H1 (cell line): ENCODE measurements around the gene RASEF. TPM values are rescaled to one million over a fixed set of nuclear protein-coding genes. Genes with fewer than 3 reads are reported as not detected.

ENCODE experiments used
- CTCF ChIA-PET: fragments of 300-600 bp; sonication (Branson Sonifier 250); formaldehyde crosslinking; loops from one replicate; lab custom pipeline; 2021; ENCODE audit not compliant: partially characterized antibody; lab: Charles Lee
- POLR2A ChIA-PET: fragments of 300-600 bp; sonication (Branson Sonifier 250); formaldehyde crosslinking; loops from one replicate; lab custom pipeline; 2021; ENCODE audit warnings: inconsistent platforms; ENCODE audit not compliant: partially characterized antibody; lab: Charles Lee
- DNase-seq, 2 experiments: peaks; one replicate each; pipeline versions ENCODE4 v3.0.0 to v3.0.0-alpha.2; 2010 to 2022; ENCODE audit warnings: low spot score in 2 of 2, low read depth in 1 of 2, mixed read lengths in 1 of 2
- FAIRE-seq: peaks from 2 replicates; lab custom pipeline; 2011; peaks lifted over from hg19 to GRCh38; lab: Jason Lieb, UNC
- H2AFZ ChIP-seq: 2 replicates; pipeline ENCODE4 v1.8.1; 2012; ENCODE audit warnings: low read length, inconsistent platforms
- H2AK5ac ChIP-seq: 2 replicates; pipeline ENCODE4 v1.6.1; 2013; ENCODE audit warnings: low read depth, low read length
- H2BK120ac ChIP-seq: replicated peaks from 2 replicates; pipeline ENCODE3; 2013; ENCODE audit warnings: low read depth, low read length, inconsistent platforms
- H2BK12ac ChIP-seq: 2 replicates; pipeline ENCODE4 v1.6.1; 2013; ENCODE audit warnings: low read depth, low read length
- H2BK15ac ChIP-seq: 2 replicates; pipeline ENCODE4 v1.6.1; 2013; ENCODE audit warnings: low read length
- H2BK20ac ChIP-seq: 2 replicates; pipeline ENCODE4 v1.6.1; 2013; ENCODE audit warnings: low read length
- H2BK5ac ChIP-seq: 2 replicates; pipeline ENCODE4 v1.6.1; 2013; ENCODE audit warnings: low read depth, low read length
- H3K14ac ChIP-seq: 2 replicates; pipeline ENCODE4 v1.6.1; 2013; ENCODE audit warnings: inconsistent platforms; ENCODE audit not compliant: insufficient read length
- H3K18ac ChIP-seq: 2 replicates; pipeline ENCODE4 v1.6.1; 2013; ENCODE audit warnings: low read length; ENCODE audit errors: extremely low read depth
- H3K23ac ChIP-seq: 2 replicates; pipeline ENCODE4 v1.6.1; 2013; ENCODE audit warnings: inconsistent platforms; ENCODE audit not compliant: insufficient read length
- H3K23me2 ChIP-seq: 2 replicates; pipeline ENCODE4 v1.6.1; 2013; ENCODE audit warnings: low read depth, low read length
- H3K27ac ChIP-seq: 2 replicates; pipeline ENCODE4 v1.6.1; 2011; ENCODE audit warnings: low read depth, low read length, inconsistent platforms
- H3K27me3 ChIP-seq, 4 experiments: replicated peaks in 1 of 4; 1 replicate in 1 of 4; 2 replicates in 3 of 4; pipeline versions ENCODE4 v1.6.1 to v1.8.1; 2011 to 2013; ENCODE audit warnings: low read length in 3 of 4, mild to moderate bottlenecking in 3 of 4, inconsistent platforms in 2 of 4, mixed read lengths in 2 of 4, moderate library complexity in 1 of 4; ENCODE audit not compliant: control insufficient read depth in 3 of 4, insufficient read depth in 3 of 4; ENCODE audit errors: extremely low read depth in 1 of 4
- H3K36me3 ChIP-seq, 4 experiments: 2 replicates each; pipeline versions ENCODE4 v1.6.1 to v1.8.1; 2011 to 2013; ENCODE audit warnings: mild to moderate bottlenecking in 4 of 4, low read length in 3 of 4, moderate library complexity in 2 of 4, control low read depth in 1 of 4, inconsistent platforms in 1 of 4; ENCODE audit not compliant: insufficient read depth in 4 of 4, control insufficient read depth in 2 of 4
- H3K4ac ChIP-seq: replicated peaks from 2 replicates; pipeline ENCODE3; 2013; ENCODE audit warnings: low read length, low read depth, mixed read lengths, inconsistent platforms; ENCODE audit not compliant: insufficient read length
- H3K4me1 ChIP-seq, 4 experiments: replicated peaks in 1 of 4; 1 replicate in 1 of 4; 2 replicates in 3 of 4; pipeline versions ENCODE4 v1.6.1 to v1.8.1; 2011 to 2013; ENCODE audit warnings: low read length in 3 of 4, inconsistent platforms in 2 of 4, mixed read lengths in 1 of 4; ENCODE audit not compliant: insufficient read depth in 4 of 4, control insufficient read depth in 3 of 4
- H3K4me2 ChIP-seq, 2 experiments: 2 replicates each; pipeline versions ENCODE4 v1.6.1 to v1.8.1; 2011 to 2013; ENCODE audit warnings: low read depth in 2 of 2, low read length in 2 of 2, control low read depth in 1 of 2, inconsistent platforms in 1 of 2, mild to moderate bottlenecking in 1 of 2; ENCODE audit not compliant: insufficient read depth in 1 of 2
- H3K4me3 ChIP-seq, 4 experiments: fragments of 200-600, 300-600 bp in 1 of 4; sonication (generic), shearing (Covaris generic), sonication (Bioruptor Twin) in 1 of 4; 2 replicates each; pipeline versions ENCODE4 v1.5.1 to v1.8.1; 2011 to 2016; ENCODE audit warnings: low read length in 4 of 4, low read depth in 3 of 4, control low read depth in 2 of 4, inconsistent platforms in 2 of 4, mild to moderate bottlenecking in 2 of 4, mixed read lengths in 1 of 4, moderate library complexity in 1 of 4; ENCODE audit not compliant: insufficient read depth in 2 of 4; ENCODE audit errors: extremely low read depth in 1 of 4
- H3K56ac ChIP-seq: replicated peaks from 2 replicates; pipeline ENCODE3; 2013; ENCODE audit warnings: low read depth, mild to moderate bottlenecking, mixed read lengths, low read length, inconsistent platforms; ENCODE audit not compliant: insufficient read length
- H3K79me1 ChIP-seq: 2 replicates; pipeline ENCODE4 v1.6.1; 2013; ENCODE audit warnings: low read depth, low read length, control low read depth
- H3K79me2 ChIP-seq, 2 experiments: 2 replicates each; pipeline versions ENCODE4 v1.6.1 to v1.8.1; 2012 to 2013; ENCODE audit warnings: low read length in 2 of 2, mild to moderate bottlenecking in 2 of 2, inconsistent platforms in 1 of 2; ENCODE audit not compliant: insufficient read depth in 2 of 2, control insufficient read depth in 1 of 2
- H3K9ac ChIP-seq, 4 experiments: replicated peaks in 1 of 4; 1 replicate in 1 of 4; 2 replicates in 3 of 4; pipeline versions ENCODE4 v1.6.1 to v1.8.1; 2011 to 2013; ENCODE audit warnings: low read depth in 3 of 4, low read length in 3 of 4, control low read depth in 2 of 4, mild to moderate bottlenecking in 2 of 4, moderate library complexity in 2 of 4, inconsistent platforms in 1 of 4; ENCODE audit errors: extremely low read depth in 1 of 4
- H3K9me3 ChIP-seq, 2 experiments: 2 replicates each; pipeline versions ENCODE4 v1.6.1 to v1.8.1; 2012 to 2013; ENCODE audit warnings: mild to moderate bottlenecking in 2 of 2, moderate library complexity in 2 of 2, control low read depth in 1 of 2, inconsistent platforms in 1 of 2, low read depth in 1 of 2, low read length in 1 of 2, mixed read lengths in 1 of 2; ENCODE audit not compliant: insufficient read depth in 2 of 2
- H4K20me1 ChIP-seq, 2 experiments: replicated peaks in 1 of 2; 2 replicates each; pipeline versions ENCODE3 to v1.8.1; 2011 to 2013; ENCODE audit warnings: inconsistent platforms in 2 of 2, low read length in 2 of 2, mild to moderate bottlenecking in 1 of 2; ENCODE audit not compliant: insufficient read depth in 2 of 2, control insufficient read depth in 1 of 2
- H4K5ac ChIP-seq: 2 replicates; pipeline ENCODE4 v1.6.1; 2013; ENCODE audit warnings: low read length, low read depth, mixed read lengths, inconsistent platforms; ENCODE audit not compliant: insufficient read length
- H4K8ac ChIP-seq: 2 replicates; pipeline ENCODE4 v1.8.0; 2013; ENCODE audit warnings: mild to moderate bottlenecking, moderate library complexity, low read length, inconsistent platforms; ENCODE audit not compliant: insufficient read depth; ENCODE audit errors: extremely low read depth
- H4K91ac ChIP-seq: replicated peaks from 2 replicates; pipeline ENCODE3; 2013; ENCODE audit warnings: low read length, mixed read lengths, inconsistent platforms; ENCODE audit not compliant: insufficient read length
- SAP30 ChIP-seq: fragments of 300-600 bp; sonication (generic); IDR thresholded peaks from 2 replicates; pipeline ENCODE4 v1.7.1; 2012; ENCODE audit warnings: low read length, moderate library complexity, mild to moderate bottlenecking, inconsistent platforms; ENCODE audit not compliant: insufficient read depth, insufficient replicate concordance
- TEAD4 ChIP-seq: IDR thresholded peaks from 2 replicates; pipeline ENCODE4 v1.6.1; 2012; ENCODE audit warnings: low read depth, low read length, inconsistent platforms, mixed read lengths
- WGBS, 2 experiments: shearing (Covaris generic) in 1 of 2; methylation state at CpG; one replicate each; pipeline versions ENCODE4 v1.1.6 to v1.1.7; 2013 to 2015; ENCODE audit warnings: low lambda C conversion rate in 2 of 2, mixed read lengths in 2 of 2, inconsistent platforms in 1 of 2, low coverage in 1 of 2, missing lambda C conversion rate in 1 of 2; ENCODE audit not compliant: insufficient replicate concordance in 2 of 2, insufficient coverage in 1 of 2, insufficient read length in 1 of 2; ENCODE audit errors: extremely low coverage in 1 of 2, missing lambda C conversion rate in 1 of 2; 5-methylcytosine and 5-hydroxymethylcytosine counted together
- polyA plus RNA-seq, 7 experiments: library from polyadenylated mRNA; depleted of rRNA in 3 of 7; stranded (reverse) in 5 of 7; unstranded in 2 of 7; fragments of >200 nt in 5 of 7; fragments of 200-250 nt in 2 of 7; gene quantifications; 1 replicate in 5 of 7; 2 replicates in 1 of 7; 4 replicates in 1 of 7; pipeline versions ENCODE4 v1.2.1 to v1.2.3, GENCODE V29; 2011 to 2013; ENCODE audit warnings: missing spikeins in 2 of 7, mixed read lengths in 2 of 7
- total RNA-seq: library from RNA; stranded (reverse); fragmentation: NEBNext Ultra II Directional; extraction: Animal tissue kit (Norgen Biotek cat#: 25700); gene quantifications from 2 replicates; pipeline ENCODE4 v1.2.1, GENCODE V29; 2021

The RASEF gene
- total and polyA plus RNA-seq, 2 of the 8 experiments (the other 6 are each of a cell fraction or from before 2014, with no cell fraction given): 1.1 to 4.6 TPM

- H3K18ac ChIP-seq: no peak overlapping the region
- H3K36me3 ChIP-seq: no peaks in the 10 kb centered on the region
- no peak overlapping the region for H2BK15ac ChIP-seq
- no peaks in the 10 kb centered on the region for H4K20me1 ChIP-seq
- H2BK120ac ChIP-seq: no peak overlapping the region
- H3K9ac ChIP-seq: no peak overlapping the region
- H3K23me2 ChIP-seq: no peaks in the 10 kb centered on the region
- H2BK5ac ChIP-seq: no peak overlapping the region
- no peak overlapping the region for H3K56ac ChIP-seq
- no peak for FAIRE-seq
- H4K5ac ChIP-seq: no peak overlapping the region
- H3K14ac ChIP-seq: no peak overlapping the region
- POLR2A ChIA-PET: no interaction called here
- H3K4me3 ChIP-seq: no peak overlapping the region
- CTCF ChIA-PET: no interaction called here
- TF ChIP-seq SAP30 (no peak), TEAD4 (no peak)
- H4K8ac ChIP-seq: no peak overlapping the region
- no peak overlapping the region for H3K4ac ChIP-seq
- WGBS, 2 experiments: 97% methylated on average over 3 of the region's 3 CpGs; no CpG with 5 or more reads in 1 of the 2 experiments
- H2AK5ac ChIP-seq: no peak overlapping the region
- H3K79me2 ChIP-seq: no peaks in the 10 kb centered on the region
- no peaks in the 10 kb centered on the region for H3K27me3 ChIP-seq
- no peak for DNase-seq
- H2BK12ac ChIP-seq: no peak overlapping the region
- no peak overlapping the region for H2BK20ac ChIP-seq
- H3K27ac ChIP-seq: no peak overlapping the region
- H4K91ac ChIP-seq: no peak overlapping the region
- H3K9me3 ChIP-seq: peaks cover 5 to 6% of the 10 kb centered on the region in 2 experiments; a peak in 3 of 4 replicates
- no peak overlapping the region for H3K23ac ChIP-seq
- H3K4me1 ChIP-seq: no peaks in the 10 kb centered on the region
- no peaks in the 10 kb centered on the region; the same call in 1 of the 2 replicates for H3K79me1 ChIP-seq
- H2AFZ ChIP-seq: no peak overlapping the region
- H3K4me2 ChIP-seq: no peak overlapping the region
These were observed 46.4 kb upstream of the RASEF start for GRCh38 chr9:83109296-83109695.
